Dermis lymphatic vessel endothelial cell (primary cell): ENCODE measurements around the gene NAMPT. TPM values are rescaled to one million over a fixed set of nuclear protein-coding genes. Genes with fewer than 3 reads are reported as not detected.

ENCODE experiments used
- total RNA-seq: library from RNA; depleted of rRNA; stranded (reverse); fragments of >200 nt; gene quantifications from 2 replicates; pipeline ENCODE4 v1.2.1, GENCODE V29; 2014

The NAMPT gene
- 305 and 571 TPM in 2 replicates for total RNA-seq

DNA sequence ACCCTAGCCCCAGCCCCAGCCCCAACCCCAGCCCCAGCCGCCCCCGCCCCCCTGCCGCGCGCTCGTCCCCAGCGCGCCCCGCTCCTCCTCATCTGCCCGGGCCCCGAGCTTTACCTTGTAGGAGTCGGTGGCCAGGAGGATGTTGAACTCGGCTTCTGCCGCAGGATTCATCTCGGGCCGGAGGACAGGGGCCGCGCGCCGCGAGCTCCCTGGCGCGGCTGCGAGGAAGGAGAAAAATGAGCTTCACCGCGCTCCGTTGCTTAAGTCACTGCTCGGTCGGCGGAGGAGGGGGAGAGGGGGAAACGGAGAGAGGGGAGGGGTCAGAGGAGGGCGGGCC lies at the start of gene NAMPT:
NAMPT (minus strand) TSS at position 270 of the 337 bp plus-strand sequence; CDS start at position 171, 99 bp downstream.

Other genes with a start within 250 kb of the NAMPT start
- 90.3 and 104 TPM in 2 replicates for gene SYPL1, start 172.7 kb downstream of the NAMPT start, total RNA-seq